Caco-2 (cell line): ENCODE data around the gene MIR17HG. TPM values are rescaled to one million over a fixed set of nuclear protein-coding genes. Genes with fewer than 3 reads are reported as not detected.

Source experiments
- BruUV-seq: library from RNA; stranded (reverse); fragments of 400-500 nt; replicated peaks from 2 replicates; lab custom pipeline; 2021; lab: Mats Ljungman, UMichigan
- CTCF ChIA-PET: fragments of 300-600 bp; sonication (Branson Sonifier 250); formaldehyde crosslinking; loops from one replicate; lab custom pipeline; 2022; ENCODE audit warnings: antibody characterized with exemption; lab: Charles Lee
- POLR2A ChIA-PET: fragments of 300-600 bp; sonication (Branson Sonifier 250); formaldehyde crosslinking; loops from one replicate; lab custom pipeline; 2022; ENCODE audit warnings: antibody characterized with exemption; lab: Charles Lee
- DNase-seq, 2 experiments: peaks; one replicate each; pipeline versions ENCODE4 v3.0.0 to v3.0.0-alpha.2; 2020 to 2022
- H3K27me3 ChIP-seq: replicated peaks from 2 replicates; pipeline ENCODE4 v1.6.0; 2011; ENCODE audit warnings: low read length; ENCODE audit not compliant: control insufficient read depth, insufficient read depth
- H3K36me3 ChIP-seq: 2 replicates; pipeline ENCODE4 v1.5.1; 2011; ENCODE audit warnings: low read length; ENCODE audit not compliant: control insufficient read depth, insufficient read depth
- H3K4me1 ChIP-seq: fragments of 250-450 bp; sonication (Bioruptor Pico); 2 replicates; pipeline ENCODE4 v1.5.1; 2020; ENCODE audit warnings: mild to moderate bottlenecking
- H3K4me3 ChIP-seq: 2 replicates; pipeline ENCODE4 v1.5.1; 2011; ENCODE audit warnings: low read depth, mild to moderate bottlenecking, control low read depth, low read length
- H3K9me3 ChIP-seq: fragments of 250-450 bp; sonication (Bioruptor Pico); 2 replicates; pipeline ENCODE4 v1.5.1; 2020; ENCODE audit warnings: mild to moderate bottlenecking, moderate library complexity
- H3K27ac Mint-ChIP-seq: one replicate; pipeline ENCODE4 v1.8.0; 2022; ENCODE audit warnings: mixed read lengths; ENCODE audit not compliant: unreplicated experiment
- H3K27me3 Mint-ChIP-seq: one replicate; pipeline ENCODE4 v1.8.0; 2022; ENCODE audit warnings: mixed read lengths; ENCODE audit not compliant: insufficient read depth, unreplicated experiment
- H3K36me3 Mint-ChIP-seq: one replicate; pipeline ENCODE4 v1.8.0; 2022; ENCODE audit warnings: mild to moderate bottlenecking, mixed read lengths; ENCODE audit not compliant: insufficient read depth, unreplicated experiment
- H3K4me1 Mint-ChIP-seq: one replicate; pipeline ENCODE4 v1.8.0; 2022; ENCODE audit warnings: low read depth, mixed read lengths; ENCODE audit not compliant: unreplicated experiment
- H3K4me3 Mint-ChIP-seq: one replicate; pipeline ENCODE4 v1.8.0; 2022; ENCODE audit warnings: mild to moderate bottlenecking, moderate library complexity, mixed read lengths; ENCODE audit not compliant: unreplicated experiment
- H3K9me3 Mint-ChIP-seq: one replicate; pipeline ENCODE4 v1.8.0; 2022; ENCODE audit warnings: mixed read lengths; ENCODE audit not compliant: unreplicated experiment
- intact Hi-C: fragments of 100-400 bp; cut with micrococcal nuclease; formaldehyde crosslinking; loops from one replicate; pipeline ENCODE4 v1.10.0; 2022; ENCODE audit not compliant: unreplicated experiment
- total RNA-seq: library from RNA; stranded (reverse); gene quantifications from 2 replicates; pipeline ENCODE4 v1.2.3, GENCODE V29; 2022
- TF ChIP-seq, protein P1 (sequence below), 2 experiments: fragments of 200-600 bp in 1 of 2; IDR thresholded peaks; 1 replicate in 1 of 2; 2 replicates in 1 of 2; pipeline versions ENCODE4 v1.5.1 to v1.8.0; 2011 to 2022; ENCODE audit warnings: antibody characterized with exemption in 1 of 2, control low read depth in 1 of 2, inconsistent platforms in 1 of 2, low read depth in 1 of 2, low read length in 1 of 2, mild to moderate bottlenecking in 1 of 2, moderate library complexity in 1 of 2; ENCODE audit not compliant: insufficient read depth in 1 of 2, severe bottlenecking in 1 of 2, unreplicated experiment in 1 of 2

The MIR17HG gene
- total RNA-seq, 1 experiment from 2014 or later, result 16.6 TPM

- Histone ChIP-seq H3K36me3 (peaks cover 4% of the 10 kb centered on the region), H3K9me3 (no peaks in the 10 kb centered on the region), H3K27me3 (no peaks in the 10 kb centered on the region), H3K4me3 (no peak overlapping the region), H3K4me1 (peaks cover 23% of the 10 kb centered on the region)
- intact Hi-C loops, result no loop called here
- BruUV-seq, result no TSS peak
- Mint-ChIP-seq H3K27ac (no peak overlapping the region), H3K27me3 (no peaks in the 10 kb centered on the region), H3K9me3 (no peaks in the 10 kb centered on the region), H3K4me3 (no peak overlapping the region), H3K4me1 (peaks cover 12% of the 10 kb centered on the region), H3K36me3 (peaks cover 97% of the 10 kb centered on the region)
- TF ChIP-seq, protein P1, sequence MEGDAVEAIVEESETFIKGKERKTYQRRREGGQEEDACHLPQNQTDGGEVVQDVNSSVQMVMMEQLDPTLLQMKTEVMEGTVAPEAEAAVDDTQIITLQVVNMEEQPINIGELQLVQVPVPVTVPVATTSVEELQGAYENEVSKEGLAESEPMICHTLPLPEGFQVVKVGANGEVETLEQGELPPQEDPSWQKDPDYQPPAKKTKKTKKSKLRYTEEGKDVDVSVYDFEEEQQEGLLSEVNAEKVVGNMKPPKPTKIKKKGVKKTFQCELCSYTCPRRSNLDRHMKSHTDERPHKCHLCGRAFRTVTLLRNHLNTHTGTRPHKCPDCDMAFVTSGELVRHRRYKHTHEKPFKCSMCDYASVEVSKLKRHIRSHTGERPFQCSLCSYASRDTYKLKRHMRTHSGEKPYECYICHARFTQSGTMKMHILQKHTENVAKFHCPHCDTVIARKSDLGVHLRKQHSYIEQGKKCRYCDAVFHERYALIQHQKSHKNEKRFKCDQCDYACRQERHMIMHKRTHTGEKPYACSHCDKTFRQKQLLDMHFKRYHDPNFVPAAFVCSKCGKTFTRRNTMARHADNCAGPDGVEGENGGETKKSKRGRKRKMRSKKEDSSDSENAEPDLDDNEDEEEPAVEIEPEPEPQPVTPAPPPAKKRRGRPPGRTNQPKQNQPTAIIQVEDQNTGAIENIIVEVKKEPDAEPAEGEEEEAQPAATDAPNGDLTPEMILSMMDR (IDR thresholded peaks at IDR 0.05; ENCODE audit: insufficient read depth in 1 of 2, low read depth in 1 of 2, low read length in 1 of 2, severe bottlenecking in 1 of 2, unreplicated experiment in 1 of 2), result no peak
- DNase-seq, result no peak
- CTCF ChIA-PET, result no interaction called here
- POLR2A ChIA-PET, result no interaction called here
Measured at GRCh38 chr13:91353494-91353893, 6.0 kb downstream of the MIR17HG start.

DNA sequence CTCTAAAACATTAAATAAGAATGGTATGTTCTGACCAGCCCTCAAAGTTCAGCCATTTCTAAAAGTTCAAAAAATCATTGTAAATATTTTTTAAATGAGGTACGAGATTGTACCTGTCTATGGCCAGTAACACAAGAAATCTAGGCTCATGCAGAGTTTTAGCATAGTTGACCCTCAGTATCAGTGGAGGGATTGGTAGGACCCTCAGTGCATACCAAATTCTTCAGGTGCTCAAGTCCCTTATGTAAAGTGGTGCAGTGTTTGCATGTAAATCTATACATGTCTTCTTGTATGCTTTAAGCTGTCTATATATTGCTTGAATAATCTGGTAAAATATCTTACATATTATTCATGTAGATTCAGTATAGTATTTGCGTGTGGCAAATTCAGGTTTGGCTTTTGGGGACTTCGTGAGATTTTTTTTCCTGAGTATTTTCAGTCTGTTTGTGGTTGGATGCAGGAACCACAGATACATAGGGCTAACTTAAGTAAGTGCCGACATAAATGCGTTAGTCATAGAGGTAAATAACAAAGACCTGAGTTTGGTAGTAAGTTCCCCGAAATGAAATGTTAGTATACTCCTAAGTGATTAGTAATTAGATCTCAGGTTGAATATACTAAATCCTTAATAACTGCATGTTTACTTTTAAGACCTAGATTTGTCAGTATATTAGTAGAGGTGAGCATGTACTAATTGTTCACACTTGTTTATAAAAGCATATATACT is 7.8 kb downstream of the MIR17HG start:
- Mint-ChIP-seq H3K4me3 (no peak overlapping the region), H3K36me3 (peaks cover 88% of the 10 kb centered on the region), H3K4me1 (peaks cover 14% of the 10 kb centered on the region), H3K27me3 (no peaks in the 10 kb centered on the region), H3K9me3 (no peaks in the 10 kb centered on the region), H3K27ac (no peak overlapping the region)
- DNase-seq, result no peak
- H3K36me3 ChIP-seq, result peaks cover 4% of the 10 kb centered on the region
- no TSS peak for BruUV-seq
- ChIA-PET POLR2A (no interaction called here), CTCF (no interaction called here)
- no peaks in the 10 kb centered on the region for H3K9me3 ChIP-seq
- H3K4me1 ChIP-seq, result peaks cover 15% of the 10 kb centered on the region
- no peaks in the 10 kb centered on the region for H3K27me3 ChIP-seq
- TF ChIP-seq, protein P1 (IDR thresholded peaks at IDR 0.05; ENCODE audit: insufficient read depth in 1 of 2, low read depth in 1 of 2, low read length in 1 of 2, severe bottlenecking in 1 of 2, unreplicated experiment in 1 of 2), result no peak
- intact Hi-C loops, result no loop called here
- H3K4me3 ChIP-seq, result no peak overlapping the region

DNA sequence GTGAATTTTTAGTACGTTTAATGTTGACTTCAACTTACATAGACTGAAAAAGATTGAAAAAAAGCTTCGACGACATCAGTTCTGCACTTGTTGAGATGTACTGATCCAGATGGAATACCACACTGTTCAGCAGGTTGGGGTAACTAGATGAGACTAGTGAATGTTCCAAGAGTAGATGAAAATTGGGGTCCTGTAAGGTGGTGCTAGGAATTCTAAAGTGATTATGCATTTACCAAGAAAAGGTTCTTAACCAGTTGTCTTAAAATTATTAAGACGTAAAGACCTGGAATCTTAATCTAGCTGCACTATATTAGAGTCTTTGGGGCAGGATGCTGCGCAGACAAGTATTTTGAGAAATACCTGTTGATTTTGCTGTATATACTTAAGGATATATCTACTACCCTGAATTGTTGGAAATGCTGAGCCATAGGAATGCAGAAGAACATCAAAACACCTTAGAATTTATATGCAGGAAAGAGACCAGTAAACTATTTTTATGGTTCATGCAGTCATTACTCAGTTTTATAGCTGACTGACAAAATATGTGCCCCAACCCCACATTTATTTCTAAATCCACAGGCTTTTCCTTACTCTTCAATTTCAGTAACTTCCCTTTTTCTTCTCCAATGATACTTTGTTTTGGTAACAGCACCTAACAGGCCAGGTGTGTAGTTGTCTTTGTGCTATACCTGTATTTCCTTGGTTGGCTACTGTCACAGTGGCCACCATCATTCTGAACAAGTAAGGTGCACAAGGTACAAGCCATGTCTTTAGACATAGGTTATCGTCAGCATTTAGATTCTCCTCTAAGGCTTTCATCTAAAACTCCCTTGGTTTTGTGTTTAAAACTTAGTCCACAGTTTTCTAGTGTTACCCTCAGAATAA is 8.6 kb downstream of the MIR17HG start:
- Histone ChIP-seq H3K4me1 (peaks cover 7% of the 10 kb centered on the region; the same call in 1 of the 2 replicates), H3K36me3 (peaks cover 1% of the 10 kb centered on the region; the same call in 1 of the 2 replicates), H3K4me3 (no peak overlapping the region), H3K9me3 (no peaks in the 10 kb centered on the region), H3K27me3 (no peaks in the 10 kb centered on the region)
- intact Hi-C loops, result no loop called here
- TF ChIP-seq, protein P1 (IDR thresholded peaks at IDR 0.05; ENCODE audit: insufficient read depth in 1 of 2, low read depth in 1 of 2, low read length in 1 of 2, severe bottlenecking in 1 of 2, unreplicated experiment in 1 of 2), result no peak
- no peaks in the 10 kb centered on the region for H3K27me3 Mint-ChIP-seq
- no peaks in the 10 kb centered on the region for H3K9me3 Mint-ChIP-seq
- no TSS peak for BruUV-seq
- no peak for DNase-seq
- H3K4me3 Mint-ChIP-seq, result no peak overlapping the region
- H3K36me3 Mint-ChIP-seq, result peaks cover 88% of the 10 kb centered on the region
- ChIA-PET CTCF (no interaction called here), POLR2A (no interaction called here)
- H3K27ac Mint-ChIP-seq, result no peak overlapping the region
- H3K4me1 Mint-ChIP-seq, result peaks cover 22% of the 10 kb centered on the region
